Upper lobe of left lung (tissue), 4 donors: ENCODE results near the gene NT5E.

Source experiments
- CTCF ChIP-seq, 6 experiments: fragments of 450-650 bp in 4 of 6; fragments of 200-600 bp in 2 of 6; sonication (generic) in 2 of 6; IDR thresholded peaks; one replicate each; pipeline ENCODE4 v1.5.1; 2016 to 2019; ENCODE audit warnings: antibody characterized with exemption in 6 of 6
- EP300 ChIP-seq, 4 donors: sonication (generic); formaldehyde crosslinking; IDR thresholded peaks; one replicate each; pipeline ENCODE4 v1.5.1; 2017; ENCODE audit warnings: antibody characterized with exemption in 4 of 4, control low read depth in 2 of 4
- POLR2A ChIP-seq, 4 donors: fragments of 450-650 bp; IDR thresholded peaks; one replicate each; pipeline ENCODE4 v1.5.1; 2016 to 2017; ENCODE audit warnings: antibody characterized with exemption in 4 of 4, mild to moderate bottlenecking in 2 of 4
- POLR2AphosphoS5 ChIP-seq, 2 donors: sonication (generic); formaldehyde crosslinking; IDR thresholded peaks; one replicate each; pipeline ENCODE4 v1.5.1; 2017; ENCODE audit warnings: antibody characterized with exemption in 2 of 2

DNA sequence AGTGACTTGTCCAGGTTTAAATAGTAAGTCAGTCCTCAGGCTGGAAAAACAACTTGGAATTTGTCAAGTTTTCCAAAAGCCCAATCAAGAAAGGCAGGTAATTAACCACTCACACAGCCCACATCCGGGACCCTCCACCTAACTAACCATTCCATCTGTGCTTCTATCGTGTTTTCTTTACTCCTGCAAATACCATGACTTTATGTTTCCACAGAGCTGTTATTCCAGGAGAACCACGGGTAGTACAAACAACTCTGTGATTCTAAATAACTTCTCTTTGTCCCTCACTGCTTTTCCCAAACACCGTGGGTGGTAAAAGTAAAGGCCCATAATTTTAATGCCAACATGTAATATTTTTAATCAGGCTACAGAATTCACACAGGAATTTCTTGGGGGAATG, 49.6 kb upstream of the NT5E start:
- TF ChIP-seq POLR2AphosphoS5 (IDR thresholded peaks at IDR 0.05) = no peak
- TF ChIP-seq CTCF (IDR thresholded peaks at IDR 0.05) = no peak
- no peak for TF ChIP-seq POLR2A (IDR thresholded peaks at IDR 0.05)
- TF ChIP-seq EP300 (IDR thresholded peaks at IDR 0.05) = no peak
